Iris pigment epithelial cell (primary cell): ENCODE data around the gene ETV5.
"Not testable (repeated sequence)": the region's sequence is repeated elsewhere in the genome, so short reads cannot be mapped to it uniquely, and the experiment has no call there.

Experiments
- DNase-seq: peaks from one replicate; pipeline ENCODE4 v3.0.0-alpha.2; 2011; ENCODE audit warnings: low read depth

Gene ETV5

GRCh38 chr3:186021673-186022362 is 87.1 kb downstream of the ETV5 start:
- peak; percentile 93 for DNase-seq

GRCh38 chr3:186021250-186021649 is 87.6 kb downstream of the ETV5 start:
- not testable (repeated sequence) for DNase-seq

DNA sequence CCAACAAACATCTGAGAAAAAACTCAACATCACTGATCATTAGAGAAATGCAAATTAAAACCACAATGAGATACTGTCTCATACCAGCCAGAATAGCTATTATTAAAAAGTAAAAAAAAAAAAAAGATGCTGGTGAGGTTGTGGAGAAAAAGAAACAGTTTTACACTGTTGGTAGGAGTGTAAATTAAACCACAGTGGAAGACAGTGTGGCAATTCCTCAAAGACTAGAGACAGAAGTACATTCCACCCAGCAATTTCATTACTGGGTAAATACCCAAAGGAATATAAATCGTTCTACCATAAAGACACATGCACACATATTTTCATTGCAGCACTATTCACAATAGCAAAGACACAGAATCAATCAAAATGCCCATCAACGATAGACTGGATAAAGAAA is 89.6 kb downstream of the ETV5 start:
- DNase-seq: not testable (repeated sequence)

DNA sequence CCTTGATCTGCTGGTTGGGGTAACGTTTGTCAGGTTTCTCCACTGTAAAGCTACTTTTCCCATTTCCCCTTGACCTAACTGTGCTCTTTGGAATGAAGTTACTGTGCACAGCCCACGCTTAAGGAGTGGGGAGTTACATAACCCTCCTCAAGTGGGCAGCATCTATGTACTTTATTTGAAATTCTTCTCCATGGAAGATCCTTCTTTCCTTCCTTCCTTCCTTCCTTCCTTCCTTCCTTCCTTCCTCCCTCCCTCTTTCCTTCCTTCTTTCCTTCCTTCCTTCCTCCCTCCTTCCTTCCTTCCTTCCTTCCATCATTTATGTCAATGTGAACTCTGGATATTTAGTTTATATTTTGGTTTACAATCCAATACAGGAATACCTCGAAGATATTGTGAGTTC is 94.0 kb downstream of the ETV5 start:
- DNase-seq: no peak

DNA sequence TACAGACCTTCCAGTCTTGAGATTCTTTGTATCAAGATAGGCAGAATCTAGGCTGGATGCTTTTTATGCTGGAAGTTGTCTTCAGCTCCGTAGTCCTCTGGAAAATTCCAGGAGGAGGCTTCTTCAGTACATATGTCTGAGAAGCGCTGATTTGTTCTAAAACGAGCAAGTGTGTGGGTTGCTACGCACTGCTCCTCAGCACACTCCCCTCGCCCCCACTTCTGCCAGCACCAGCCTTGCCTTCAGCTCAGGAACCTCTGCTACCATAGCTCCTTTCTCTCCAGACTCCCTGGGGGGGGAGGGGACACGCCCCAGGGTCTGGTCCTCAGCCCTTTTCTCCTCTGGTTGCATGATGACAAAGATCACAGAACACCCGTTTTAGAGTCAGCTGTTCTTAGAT is 95.6 kb downstream of the ETV5 start:
- DNase-seq: no peak

- DNase-seq: no peak
Observed at GRCh38 chr3:186012137-186012536, 96.8 kb downstream of the ETV5 start.

GRCh38 chr3:186004671-186005070 is 104.2 kb downstream of the ETV5 start:
- DNase-seq: no peak

- DNase-seq: no peak
Observed at GRCh38 chr3:186004209-186004608, 104.7 kb downstream of the ETV5 start.

DNA sequence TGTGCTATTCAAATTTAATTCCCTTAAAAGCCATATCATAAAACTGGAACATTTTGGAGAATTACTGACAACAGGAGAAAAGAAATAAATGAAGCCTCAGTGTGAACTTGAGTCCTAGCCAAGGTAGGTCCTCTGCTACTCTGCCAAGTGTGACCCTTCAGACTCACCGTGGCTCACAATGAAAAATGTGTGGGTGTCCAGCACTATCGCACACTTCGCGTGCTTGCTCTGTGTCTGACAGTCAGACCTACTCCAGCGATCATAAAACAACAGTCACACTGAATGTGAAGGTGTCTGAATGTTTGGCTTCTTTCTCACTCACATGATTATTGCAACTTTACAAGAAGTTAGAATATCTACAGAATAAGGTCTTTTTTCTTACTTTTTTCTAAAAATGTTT is 105.3 kb downstream of the ETV5 start:
- DNase-seq: no peak

DNA sequence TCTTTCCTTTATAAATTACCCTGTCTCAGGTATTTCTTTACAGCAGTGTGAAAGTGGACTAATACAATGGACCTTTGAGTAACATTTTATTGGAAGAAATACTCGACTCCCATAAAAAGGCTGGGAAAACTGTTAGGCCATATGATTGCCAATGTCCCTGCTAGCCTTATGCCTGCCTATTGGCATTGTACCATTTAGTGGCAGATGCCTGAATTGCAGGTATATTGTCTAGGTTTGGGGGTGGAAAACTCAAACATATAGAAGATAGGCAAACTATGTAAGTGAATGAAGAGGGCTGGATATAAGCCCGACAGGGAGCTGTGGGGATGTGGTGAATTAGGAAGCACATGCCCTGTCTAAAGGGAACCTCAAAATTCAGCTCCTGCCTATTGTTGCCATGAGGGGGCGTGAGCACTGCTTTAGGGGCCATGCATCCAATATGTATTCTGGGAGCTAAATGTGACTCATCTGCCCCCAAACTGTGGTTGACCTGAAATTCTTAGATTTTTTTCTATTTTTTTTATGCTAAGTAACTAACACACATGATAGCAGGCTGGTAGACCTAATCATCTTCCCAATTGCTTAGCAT is 105.9 kb downstream of the ETV5 start:
- DNase-seq: peak; percentile 24

- no peak for DNase-seq
Observed at GRCh38 chr3:186001842-186002241, 107.0 kb downstream of the ETV5 start.

DNA sequence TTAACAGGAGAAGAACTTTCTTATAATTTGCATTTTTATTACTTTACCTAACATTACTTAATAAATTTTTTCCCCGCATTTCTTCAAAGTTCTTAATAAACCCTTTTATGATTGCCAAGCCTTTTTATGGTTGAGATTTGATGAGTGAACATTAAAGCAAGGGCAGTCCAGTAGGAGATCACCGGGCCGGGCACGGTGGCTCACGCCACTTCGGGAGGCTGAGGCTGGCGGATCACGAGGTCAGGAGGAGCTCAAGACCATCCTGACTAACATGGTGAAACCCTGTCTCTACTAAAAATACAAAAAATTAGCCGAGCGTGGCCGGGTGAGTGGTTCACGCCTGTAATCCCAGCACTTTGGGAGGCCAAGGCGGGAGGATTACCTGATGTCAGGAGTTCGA is 109.7 kb downstream of the ETV5 start:
- no peak for DNase-seq

- no peak for DNase-seq
Observed at GRCh38 chr3:185998136-185998535, 110.8 kb downstream of the ETV5 start.

DNA sequence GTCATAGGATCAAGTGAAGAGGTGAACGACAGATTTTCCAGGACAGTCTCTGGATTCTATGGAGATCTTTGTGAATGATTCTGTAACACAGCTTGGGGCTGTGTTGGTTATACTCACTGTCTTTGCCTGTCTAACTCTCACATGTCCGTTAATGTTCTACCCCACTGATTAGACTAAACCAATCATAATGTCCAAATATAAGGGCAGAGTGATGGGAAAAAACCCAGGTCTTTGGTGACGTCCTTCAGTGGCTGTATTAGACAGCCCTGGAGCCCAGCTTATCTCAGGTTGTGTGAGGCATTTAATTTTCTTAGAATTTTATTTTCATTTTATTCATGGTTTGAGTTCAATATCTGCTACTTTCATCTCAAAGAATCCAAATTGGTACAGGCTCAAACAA is 111.8 kb downstream of the ETV5 start:
- no peak for DNase-seq
